ENCODE results near the gene BTBD7.

BTBD7 gene

GRCh38 chr14:93299416-93299815 is 33.4 kb downstream of the BTBD7 start:
- no peak for TF ChIP-seq CTCF (IDR thresholded peaks at IDR 0.05; ENCODE audit: low read depth, low read length)
- in situ Hi-C loops (cut with HindIII; ENCODE audit: low sequenced_read_pairs), result no loop called here
- no peak overlapping the region for H3K4me3 ChIP-seq (ENCODE audit: low read depth, low read length)
- no peak for DNase-seq (ENCODE audit: low read depth, low spot score)

- in situ Hi-C loops (cut with HindIII; ENCODE audit: low sequenced_read_pairs), result no loop called here
- no peak for TF ChIP-seq CTCF (IDR thresholded peaks at IDR 0.05; ENCODE audit: low read depth, low read length)
- no peak for DNase-seq (ENCODE audit: low read depth, low spot score)
- no peak overlapping the region for H3K4me3 ChIP-seq (ENCODE audit: low read depth, low read length)
These were observed 37.2 kb downstream of the BTBD7 start for GRCh38 chr14:93295541-93296220.

- TF ChIP-seq CTCF (IDR thresholded peaks at IDR 0.05; ENCODE audit: low read depth, low read length), result no peak
- in situ Hi-C loops (cut with HindIII; ENCODE audit: low sequenced_read_pairs), result no loop called here
- no peak overlapping the region for H3K4me3 ChIP-seq (ENCODE audit: low read depth, low read length)
- DNase-seq (ENCODE audit: low read depth, low spot score), result no peak
These were observed 46.5 kb downstream of the BTBD7 start for GRCh38 chr14:93286212-93286890.

GRCh38 chr14:93285044-93285443 is 47.8 kb downstream of the BTBD7 start:
- TF ChIP-seq CTCF (IDR thresholded peaks at IDR 0.05; ENCODE audit: low read depth, low read length), result no peak
- DNase-seq (ENCODE audit: low read depth, low spot score), result peak; percentile 52
- in situ Hi-C loops (cut with HindIII; ENCODE audit: low sequenced_read_pairs), result no loop called here
- H3K4me3 ChIP-seq (ENCODE audit: low read depth, low read length), result no peak overlapping the region

GRCh38 chr14:93281937-93282336 is 50.9 kb downstream of the BTBD7 start:
- in situ Hi-C loops (cut with HindIII; ENCODE audit: low sequenced_read_pairs), result no loop called here
- DNase-seq (ENCODE audit: low read depth, low spot score), result no peak
- no peak for TF ChIP-seq CTCF (IDR thresholded peaks at IDR 0.05; ENCODE audit: low read depth, low read length)
- H3K4me3 ChIP-seq (ENCODE audit: low read depth, low read length), result no peak overlapping the region

- H3K4me3 ChIP-seq (ENCODE audit: low read depth, low read length), result no peak overlapping the region
- no peak for TF ChIP-seq CTCF (IDR thresholded peaks at IDR 0.05; ENCODE audit: low read depth, low read length)
- DNase-seq (ENCODE audit: low read depth, low spot score), result no peak
- in situ Hi-C loops (cut with HindIII; ENCODE audit: low sequenced_read_pairs), result no loop called here
These were observed 52.1 kb downstream of the BTBD7 start for GRCh38 chr14:93280743-93281142.
